GM10266 (cell line): Measurements from ENCODE around the gene NFIC.
"Not testable (repeated sequence)": the region's sequence is repeated elsewhere in the genome, so short reads cannot be mapped to it uniquely, and the experiment has no call there.

Source experiments
- DNase-seq: peaks from one replicate; pipeline ENCODE4 v3.0.0; 2012; ENCODE audit errors: extremely low spot score
- TF ChIP-seq, protein P1 (sequence below): IDR thresholded peaks from 2 replicates; pipeline ENCODE4 v1.5.1; 2012; ENCODE audit warnings: mild to moderate bottlenecking, low read depth; ENCODE audit not compliant: control insufficient read depth, insufficient read depth; ENCODE audit errors: missing control alignments

NFIC gene

DNA sequence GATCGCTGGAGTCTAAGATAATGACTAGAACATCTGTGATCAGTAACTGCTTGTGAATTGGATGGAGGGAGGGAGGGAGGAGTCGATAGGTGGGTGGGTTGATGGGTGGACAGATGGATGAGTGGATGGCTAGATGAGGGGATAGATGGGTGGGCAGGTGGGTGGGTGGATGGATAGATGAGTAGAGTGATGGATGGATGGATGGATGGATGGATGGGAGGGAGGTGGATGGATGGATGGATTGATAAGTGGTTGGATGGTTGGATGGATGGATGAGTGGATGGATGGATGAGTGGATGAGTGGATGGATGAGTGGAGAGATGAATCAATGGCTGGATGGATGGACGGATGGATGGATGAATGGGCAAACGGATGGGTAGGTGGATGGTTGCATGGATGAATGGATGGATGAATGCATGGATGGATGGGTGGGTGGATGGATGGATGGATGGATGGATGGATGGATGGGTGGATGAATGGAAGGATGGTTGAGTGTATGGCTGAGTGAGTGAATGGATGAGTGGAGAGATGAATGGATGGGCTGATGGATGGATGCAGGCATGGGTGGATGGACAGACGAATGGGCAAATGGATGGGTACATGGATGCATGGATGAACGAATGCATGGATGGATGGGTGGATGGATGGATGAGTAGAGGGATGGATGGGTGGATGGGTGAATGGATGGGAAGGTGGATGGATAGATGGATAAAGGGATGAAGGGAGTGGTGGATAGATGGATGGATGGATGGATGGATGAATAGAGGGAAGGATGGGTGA lies 44.0 kb upstream of the NFIC start:
- no peak for DNase-seq
- TF ChIP-seq, protein P1, sequence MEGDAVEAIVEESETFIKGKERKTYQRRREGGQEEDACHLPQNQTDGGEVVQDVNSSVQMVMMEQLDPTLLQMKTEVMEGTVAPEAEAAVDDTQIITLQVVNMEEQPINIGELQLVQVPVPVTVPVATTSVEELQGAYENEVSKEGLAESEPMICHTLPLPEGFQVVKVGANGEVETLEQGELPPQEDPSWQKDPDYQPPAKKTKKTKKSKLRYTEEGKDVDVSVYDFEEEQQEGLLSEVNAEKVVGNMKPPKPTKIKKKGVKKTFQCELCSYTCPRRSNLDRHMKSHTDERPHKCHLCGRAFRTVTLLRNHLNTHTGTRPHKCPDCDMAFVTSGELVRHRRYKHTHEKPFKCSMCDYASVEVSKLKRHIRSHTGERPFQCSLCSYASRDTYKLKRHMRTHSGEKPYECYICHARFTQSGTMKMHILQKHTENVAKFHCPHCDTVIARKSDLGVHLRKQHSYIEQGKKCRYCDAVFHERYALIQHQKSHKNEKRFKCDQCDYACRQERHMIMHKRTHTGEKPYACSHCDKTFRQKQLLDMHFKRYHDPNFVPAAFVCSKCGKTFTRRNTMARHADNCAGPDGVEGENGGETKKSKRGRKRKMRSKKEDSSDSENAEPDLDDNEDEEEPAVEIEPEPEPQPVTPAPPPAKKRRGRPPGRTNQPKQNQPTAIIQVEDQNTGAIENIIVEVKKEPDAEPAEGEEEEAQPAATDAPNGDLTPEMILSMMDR = no peak

DNA sequence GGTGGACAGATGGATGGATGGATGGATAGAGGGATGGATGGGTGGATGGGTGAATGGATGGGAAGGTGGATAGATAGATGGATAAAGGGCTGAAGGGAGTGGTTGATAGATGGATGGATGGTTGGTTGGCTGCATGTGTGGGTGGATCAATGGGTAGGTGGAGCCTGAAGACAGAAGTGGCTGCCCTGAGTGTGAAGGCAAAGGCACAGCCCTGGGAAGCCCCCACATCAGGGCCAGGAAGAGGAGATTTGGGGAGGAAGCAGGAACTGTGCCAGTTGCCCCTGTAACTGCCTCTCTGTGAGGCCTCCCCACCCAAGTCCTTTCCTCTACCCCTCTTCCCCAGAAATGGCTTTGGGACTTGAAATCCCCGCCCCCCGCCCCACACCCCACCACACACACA lies 43.4 kb upstream of the NFIC start:
- DNase-seq = no peak
- TF ChIP-seq, protein P1 = no peak

DNA sequence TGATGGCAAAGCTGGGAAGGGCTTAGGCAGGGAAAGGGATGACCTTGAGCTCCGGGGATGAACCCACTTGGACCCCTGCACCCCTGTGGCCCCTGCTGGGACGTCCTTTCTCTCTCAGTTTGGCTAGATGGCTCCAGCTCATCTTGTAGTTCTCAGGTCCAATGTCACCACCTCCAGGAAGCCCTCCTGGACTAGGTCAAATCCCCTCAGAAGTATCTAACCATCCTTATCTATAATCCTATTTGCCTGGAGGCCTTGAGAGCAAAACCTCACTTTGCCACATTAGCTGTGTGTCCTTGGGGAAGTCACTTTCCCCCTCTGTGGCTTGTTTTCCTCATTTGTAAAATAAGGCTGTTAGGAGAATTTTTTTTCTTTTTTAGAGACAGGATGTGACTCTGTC lies 42.7 kb upstream of the NFIC start:
- no peak for DNase-seq
- TF ChIP-seq, protein P1 = no peak

DNA sequence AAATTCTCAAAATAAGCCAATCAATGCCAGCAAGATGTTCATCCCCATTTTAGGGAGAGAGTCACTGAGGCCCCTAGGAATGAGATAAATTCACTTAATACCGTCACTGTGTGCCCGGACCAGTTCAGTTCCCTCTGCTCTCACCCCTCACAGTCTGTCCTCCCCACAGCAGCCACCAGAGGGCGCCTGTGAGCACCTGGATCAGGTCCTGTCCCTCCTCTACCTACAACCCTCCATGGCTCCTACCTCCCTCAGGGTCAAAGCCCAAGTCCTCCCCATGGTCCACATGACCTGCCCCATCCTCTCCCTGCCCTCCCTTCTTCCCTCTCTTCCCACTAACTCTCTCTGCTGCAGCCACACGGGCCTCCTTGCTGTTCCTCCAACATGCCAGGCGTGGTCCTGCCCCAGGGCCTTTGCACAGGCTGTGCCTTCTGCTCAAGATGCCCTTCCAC lies 42.0 kb upstream of the NFIC start:
- DNase-seq = peak; percentile 70
- TF ChIP-seq, protein P1 = peak; percentile 83

DNA sequence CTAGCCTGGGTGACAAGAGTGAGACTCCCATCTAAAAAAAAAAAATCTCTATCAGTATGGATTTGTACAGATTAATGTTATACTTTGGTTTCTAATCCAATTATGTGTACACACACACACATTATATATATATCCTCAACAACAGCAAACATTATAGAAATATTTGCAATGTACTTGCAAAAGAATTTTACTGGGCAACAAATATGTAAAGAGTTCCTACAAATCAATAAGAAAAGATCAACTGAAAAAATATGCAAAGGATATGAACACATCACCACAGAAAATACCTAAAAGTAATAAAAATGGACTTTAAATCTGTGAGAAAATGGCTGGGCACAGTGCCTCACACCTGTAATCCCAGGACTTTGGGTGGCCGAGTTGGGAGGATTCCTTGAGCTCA lies 40.9 kb upstream of the NFIC start:
- DNase-seq = no peak
- TF ChIP-seq, protein P1 = no peak

DNA sequence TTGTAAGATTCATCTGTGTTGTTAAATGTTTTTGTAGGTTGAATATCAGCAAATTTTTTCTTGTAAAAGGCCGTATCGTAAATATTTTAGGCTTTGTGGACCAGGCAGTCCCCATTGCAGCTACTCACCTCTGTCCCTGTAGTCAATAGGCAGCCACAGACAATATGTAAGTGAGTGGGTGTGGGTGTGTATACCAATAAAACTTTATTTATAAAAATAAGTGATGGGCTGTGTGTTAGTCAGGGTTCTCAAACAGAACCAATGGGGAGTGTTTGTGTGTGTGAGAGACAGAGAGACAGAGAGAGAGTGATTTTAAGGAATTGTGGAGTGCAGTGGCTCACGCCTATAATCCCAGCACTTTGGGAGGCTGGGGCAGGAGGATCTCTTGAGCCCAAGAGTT lies 37.6 kb upstream of the NFIC start:
- TF ChIP-seq, protein P1 = no peak

DNA sequence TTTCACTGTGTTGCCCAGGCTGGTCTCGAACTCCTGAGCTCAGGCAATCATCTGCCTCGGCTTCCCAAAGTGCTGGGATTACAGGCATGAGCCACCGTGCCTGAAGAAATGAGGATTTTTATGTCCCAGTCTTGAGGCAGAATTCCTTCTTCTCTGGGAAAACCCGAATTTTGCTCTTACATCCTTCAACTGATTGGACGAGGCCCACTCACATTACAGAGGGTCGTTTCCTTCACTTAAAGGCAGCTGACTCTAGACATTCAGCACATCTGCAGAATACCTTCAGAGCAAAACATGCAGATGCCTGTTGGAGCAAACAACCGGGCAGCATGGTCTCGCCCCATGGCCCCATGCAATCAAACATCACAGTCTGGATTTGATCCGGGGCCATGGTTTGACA lies 36.3 kb upstream of the NFIC start:
- TF ChIP-seq, protein P1 = no peak
- no peak for DNase-seq

More for the DNA sequence above, 37.6 kb upstream of the NFIC start:
- no peak for DNase-seq

DNA sequence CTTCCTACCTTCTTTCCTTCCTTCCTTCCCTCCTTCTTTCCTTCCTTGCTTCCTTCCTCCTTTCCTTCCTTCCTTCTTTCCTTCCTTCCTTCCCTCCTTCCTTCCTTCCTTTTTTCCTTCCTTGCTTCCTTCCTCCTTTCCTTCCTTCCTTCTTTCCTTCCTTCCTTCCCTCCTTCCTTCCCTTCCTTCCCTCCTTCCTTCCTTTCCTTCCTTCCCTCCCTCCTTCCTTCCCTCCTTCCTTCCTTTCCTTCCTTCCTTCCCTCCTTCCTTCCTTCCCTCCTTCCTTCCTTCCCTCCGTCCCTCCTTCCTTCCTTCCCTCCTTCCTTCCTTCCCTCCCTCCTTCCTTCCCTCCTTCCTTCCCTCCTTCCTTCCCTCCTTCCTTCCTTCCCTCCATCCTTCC lies 34.2 kb upstream of the NFIC start:
- not testable (repeated sequence) for DNase-seq
